ENCODE measurements around the gene PHF23.

The PHF23 gene

GRCh38 chr17:7207120-7208001 lies 31.9 kb downstream of the PHF23 start:
- no peak overlapping the region for H2BK5ac ChIP-seq (ENCODE audit: low read depth, low read length, poor library complexity)
- H2BK12ac ChIP-seq (ENCODE audit: low read length), result no peak overlapping the region
- no peaks in the 10 kb centered on the region for H3K27me3 ChIP-seq (ENCODE audit: insufficient read depth, low read length)
- no peak overlapping the region for H3K27ac ChIP-seq (ENCODE audit: low read depth, low read length)
- H4K91ac ChIP-seq (ENCODE audit: low read depth, low read length), result no peak overlapping the region
- DNase-seq, result no peak
- H2AK5ac ChIP-seq (ENCODE audit: low read length), result no peak overlapping the region
- H3K23ac ChIP-seq (ENCODE audit: low read length), result no peak overlapping the region
- peaks cover 17% of the 10 kb centered on the region in 2 experiments for H3K4me1 ChIP-seq (ENCODE audit: control insufficient read depth in 1 of 2, insufficient read depth in 2 of 2, low read length in 2 of 2)
- no peak overlapping the region for H2BK120ac ChIP-seq (ENCODE audit: insufficient read depth, low read length, poor library complexity)
- H4K12ac ChIP-seq (ENCODE audit: low read depth, low read length), result no peak overlapping the region
- peaks cover 2% of the 10 kb centered on the region for H3K79me1 ChIP-seq (ENCODE audit: low read length)
- H3K36me3 ChIP-seq (ENCODE audit: control insufficient read depth in 1 of 2, insufficient read depth in 2 of 2, low read length in 2 of 2), result peaks cover 15 to 17% of the 10 kb centered on the region in 2 experiments
- H3K14ac ChIP-seq (ENCODE audit: low read length), result no peak overlapping the region
- H3K4ac ChIP-seq (ENCODE audit: low read depth, low read length), result no peak overlapping the region
- peak overlapping the region; percentile 49 for H3K4me3 ChIP-seq (ENCODE audit: low read depth, low read length)
- H3K9me3 ChIP-seq (ENCODE audit: insufficient read depth, low read depth, low read length), result peaks cover 4% of the 10 kb centered on the region
- H3K79me2 ChIP-seq (ENCODE audit: control insufficient read depth, insufficient read depth, low read length, poor library complexity), result peaks cover 1% of the 10 kb centered on the region
- no peak overlapping the region for H2AFZ ChIP-seq (ENCODE audit: insufficient read depth, low read length, poor library complexity)
- no peak overlapping the region for H4K8ac ChIP-seq (ENCODE audit: low read depth, low read length)
- WGBS (ENCODE audit: extremely low coverage, insufficient coverage, insufficient read length), result no CpG with 5 or more reads among the region's 24 CpGs
- H3K18ac ChIP-seq (ENCODE audit: low read length), result no peak overlapping the region
- H3K9ac ChIP-seq (ENCODE audit: low read length), result no peak overlapping the region
- no peak overlapping the region for H3K4me2 ChIP-seq (ENCODE audit: low read length)

DNA sequence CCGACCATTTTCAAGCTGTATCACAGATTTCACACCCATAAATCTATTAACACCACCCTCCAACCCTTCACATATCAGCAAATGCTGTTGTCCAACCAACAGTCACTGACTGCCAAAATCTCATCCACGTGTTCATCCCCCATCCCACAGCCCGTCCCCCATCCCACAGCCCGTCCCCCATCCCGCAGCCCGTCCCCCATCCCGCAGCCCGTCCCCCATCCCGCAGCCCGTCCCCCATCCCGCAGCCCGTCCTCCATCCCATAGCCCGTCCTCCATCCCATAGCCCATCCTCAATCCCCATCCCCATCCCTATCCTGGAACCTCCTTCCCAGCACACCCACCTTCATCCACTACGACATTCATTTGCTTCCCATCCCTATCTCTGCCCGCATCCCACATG lies 33.7 kb downstream of the PHF23 start:
- 100% methylated on average over 2 of the region's 15 CpGs for WGBS (ENCODE audit: extremely low coverage, insufficient coverage, insufficient read length)
- H2AK5ac ChIP-seq (ENCODE audit: low read length), result no peak overlapping the region
- H3K79me2 ChIP-seq (ENCODE audit: control insufficient read depth, insufficient read depth, low read length, poor library complexity), result no peaks in the 10 kb centered on the region
- peaks cover 2% of the 10 kb centered on the region for H3K79me1 ChIP-seq (ENCODE audit: low read length)
- no peak overlapping the region for H3K23ac ChIP-seq (ENCODE audit: low read length)
- H2BK5ac ChIP-seq (ENCODE audit: low read depth, low read length, poor library complexity), result no peak overlapping the region
- H4K12ac ChIP-seq (ENCODE audit: low read depth, low read length), result no peak overlapping the region
- H3K4me2 ChIP-seq (ENCODE audit: low read length), result peak overlapping the region; percentile 54
- H3K4ac ChIP-seq (ENCODE audit: low read depth, low read length), result no peak overlapping the region
- no peak overlapping the region for H3K4me3 ChIP-seq (ENCODE audit: low read depth, low read length)
- no peak overlapping the region for H3K18ac ChIP-seq (ENCODE audit: low read length)
- no peak overlapping the region for H3K27ac ChIP-seq (ENCODE audit: low read depth, low read length)
- H3K36me3 ChIP-seq (ENCODE audit: control insufficient read depth in 1 of 2, insufficient read depth in 2 of 2, low read length in 2 of 2), result peaks cover 17 to 18% of the 10 kb centered on the region in 2 experiments
- no peak overlapping the region for H2BK12ac ChIP-seq (ENCODE audit: low read length)
- H3K9me3 ChIP-seq (ENCODE audit: insufficient read depth, low read depth, low read length), result peaks cover 4% of the 10 kb centered on the region
- no peak overlapping the region for H4K8ac ChIP-seq (ENCODE audit: low read depth, low read length)
- no peaks in the 10 kb centered on the region for H3K27me3 ChIP-seq (ENCODE audit: insufficient read depth, low read length)
- H3K9ac ChIP-seq (ENCODE audit: low read length), result no peak overlapping the region
- H3K14ac ChIP-seq (ENCODE audit: low read length), result no peak overlapping the region
- no peak overlapping the region for H4K91ac ChIP-seq (ENCODE audit: low read depth, low read length)
- no peak overlapping the region for H2AFZ ChIP-seq (ENCODE audit: insufficient read depth, low read length, poor library complexity)
- no peak for DNase-seq
- no peak overlapping the region for H2BK120ac ChIP-seq (ENCODE audit: insufficient read depth, low read length, poor library complexity)
- peaks cover 10 to 14% of the 10 kb centered on the region in 2 experiments for H3K4me1 ChIP-seq (ENCODE audit: control insufficient read depth in 1 of 2, insufficient read depth in 2 of 2, low read length in 2 of 2)

DNA sequence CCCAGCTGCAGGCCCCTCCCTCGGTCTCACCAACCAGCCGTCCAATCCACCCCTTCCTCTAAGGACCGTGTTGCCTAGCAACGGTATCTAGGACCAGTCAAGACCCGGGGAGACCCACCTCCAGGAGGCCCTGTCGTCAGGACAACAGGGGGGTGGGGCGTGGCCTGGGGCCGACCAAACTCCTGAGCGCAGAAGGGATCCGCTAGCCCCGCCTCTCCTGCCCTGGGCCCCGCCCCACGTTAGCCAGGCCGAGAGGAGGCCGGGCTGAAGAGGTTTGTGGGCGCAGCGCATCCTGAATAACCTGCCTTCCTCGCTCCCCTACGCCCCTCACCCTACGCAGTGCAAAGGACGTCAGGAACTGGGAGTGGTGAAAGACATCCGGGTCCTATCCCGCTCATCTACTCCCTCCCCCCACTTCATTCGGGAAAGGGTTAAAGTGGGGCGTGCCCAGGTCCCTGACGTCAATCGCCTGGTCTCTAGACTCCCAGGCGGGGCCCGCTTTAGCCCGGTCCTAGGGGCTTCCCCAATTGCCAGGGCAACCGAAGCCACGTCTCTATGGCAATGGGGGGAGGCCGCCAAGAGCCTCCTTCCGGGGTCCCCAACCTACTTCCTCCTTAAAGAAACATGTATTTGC lies 34.3 kb downstream of the PHF23 start:
- H3K9me3 ChIP-seq (ENCODE audit: insufficient read depth, low read depth, low read length), result peaks cover 4% of the 10 kb centered on the region
- H4K12ac ChIP-seq (ENCODE audit: low read depth, low read length), result peak overlapping the region; percentile 22
- H4K8ac ChIP-seq (ENCODE audit: low read depth, low read length), result peak overlapping the region; percentile 56
- H3K14ac ChIP-seq (ENCODE audit: low read length), result no peak overlapping the region
- H3K4me1 ChIP-seq (ENCODE audit: control insufficient read depth in 1 of 2, insufficient read depth in 2 of 2, low read length in 2 of 2), result peaks cover 10 to 14% of the 10 kb centered on the region in 2 experiments
- H2BK12ac ChIP-seq (ENCODE audit: low read length), result no peak overlapping the region
- H3K4me2 ChIP-seq (ENCODE audit: low read length), result peak overlapping the region; percentile 54
- H3K18ac ChIP-seq (ENCODE audit: low read length), result no peak overlapping the region
- peak overlapping the region; percentile 66 for H3K4me3 ChIP-seq (ENCODE audit: low read depth, low read length)
- DNase-seq, result peak; percentile 23 to 53
- H3K9ac ChIP-seq (ENCODE audit: low read length), result no peak overlapping the region
- H3K27ac ChIP-seq (ENCODE audit: low read depth, low read length), result no peak overlapping the region
- WGBS (ENCODE audit: extremely low coverage, insufficient coverage, insufficient read length), result no CpG with 5 or more reads among the region's 34 CpGs
- peaks cover 17 to 18% of the 10 kb centered on the region in 2 experiments for H3K36me3 ChIP-seq (ENCODE audit: control insufficient read depth in 1 of 2, insufficient read depth in 2 of 2, low read length in 2 of 2)
- no peak overlapping the region for H4K91ac ChIP-seq (ENCODE audit: low read depth, low read length)
- peaks cover 2% of the 10 kb centered on the region for H3K79me1 ChIP-seq (ENCODE audit: low read length)
- H3K79me2 ChIP-seq (ENCODE audit: control insufficient read depth, insufficient read depth, low read length, poor library complexity), result no peaks in the 10 kb centered on the region
- no peaks in the 10 kb centered on the region for H3K27me3 ChIP-seq (ENCODE audit: insufficient read depth, low read length)
- no peak overlapping the region for H2BK5ac ChIP-seq (ENCODE audit: low read depth, low read length, poor library complexity)
- peak overlapping the region; percentile 61 for H2AFZ ChIP-seq (ENCODE audit: insufficient read depth, low read length, poor library complexity)
- H3K23ac ChIP-seq (ENCODE audit: low read length), result no peak overlapping the region
- H2BK120ac ChIP-seq (ENCODE audit: insufficient read depth, low read length, poor library complexity), result no peak overlapping the region
- no peak overlapping the region for H3K4ac ChIP-seq (ENCODE audit: low read depth, low read length)
- no peak overlapping the region for H2AK5ac ChIP-seq (ENCODE audit: low read length)

DNA sequence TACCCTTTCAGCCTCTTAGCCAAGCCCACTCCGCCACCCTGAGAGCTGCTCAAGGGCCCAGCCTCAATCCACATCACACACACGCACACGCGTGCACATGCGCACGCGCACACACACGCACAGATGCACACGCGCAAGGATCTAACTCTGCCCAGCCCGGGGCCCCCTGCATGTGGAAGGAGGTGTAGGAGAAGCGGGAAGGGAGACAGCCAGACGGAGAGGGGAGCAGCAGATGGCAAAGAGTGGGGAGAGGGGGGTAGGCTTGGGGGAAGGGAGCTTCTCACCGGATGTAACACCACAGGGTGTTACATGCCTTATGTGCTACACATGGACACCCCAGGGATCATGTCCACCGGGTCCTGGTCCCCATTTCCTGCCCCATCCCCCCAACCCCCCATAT lies 34.9 kb downstream of the PHF23 start:
- no peak overlapping the region for H2BK12ac ChIP-seq (ENCODE audit: low read length)
- peaks cover 10 to 14% of the 10 kb centered on the region in 2 experiments for H3K4me1 ChIP-seq (ENCODE audit: control insufficient read depth in 1 of 2, insufficient read depth in 2 of 2, low read length in 2 of 2)
- no peak overlapping the region for H3K4me3 ChIP-seq (ENCODE audit: low read depth, low read length)
- H2AK5ac ChIP-seq (ENCODE audit: low read length), result peak overlapping the region; percentile 33
- no peak overlapping the region for H4K8ac ChIP-seq (ENCODE audit: low read depth, low read length)
- H3K4ac ChIP-seq (ENCODE audit: low read depth, low read length), result no peak overlapping the region
- peaks cover 2% of the 10 kb centered on the region for H3K79me1 ChIP-seq (ENCODE audit: low read length)
- DNase-seq, result no peak
- no peak overlapping the region for H3K14ac ChIP-seq (ENCODE audit: low read length)
- no peak overlapping the region for H4K91ac ChIP-seq (ENCODE audit: low read depth, low read length)
- H3K18ac ChIP-seq (ENCODE audit: low read length), result no peak overlapping the region
- H3K79me2 ChIP-seq (ENCODE audit: control insufficient read depth, insufficient read depth, low read length, poor library complexity), result no peaks in the 10 kb centered on the region
- peak overlapping the region; percentile 54 for H3K4me2 ChIP-seq (ENCODE audit: low read length)
- H3K9ac ChIP-seq (ENCODE audit: low read length), result no peak overlapping the region
- H3K36me3 ChIP-seq (ENCODE audit: control insufficient read depth in 1 of 2, insufficient read depth in 2 of 2, low read length in 2 of 2), result peaks cover 17 to 18% of the 10 kb centered on the region in 2 experiments
- peaks cover 4% of the 10 kb centered on the region for H3K9me3 ChIP-seq (ENCODE audit: insufficient read depth, low read depth, low read length)
- H3K23ac ChIP-seq (ENCODE audit: low read length), result no peak overlapping the region
- no peak overlapping the region for H2BK120ac ChIP-seq (ENCODE audit: insufficient read depth, low read length, poor library complexity)
- WGBS (ENCODE audit: extremely low coverage, insufficient coverage, insufficient read length), result no CpG with 5 or more reads among the region's 15 CpGs
- H3K27me3 ChIP-seq (ENCODE audit: insufficient read depth, low read length), result no peaks in the 10 kb centered on the region
- no peak overlapping the region for H2BK5ac ChIP-seq (ENCODE audit: low read depth, low read length, poor library complexity)
- H3K27ac ChIP-seq (ENCODE audit: low read depth, low read length), result no peak overlapping the region
- no peak overlapping the region for H4K12ac ChIP-seq (ENCODE audit: low read depth, low read length)
- no peak overlapping the region for H2AFZ ChIP-seq (ENCODE audit: insufficient read depth, low read length, poor library complexity)

Data from trophoblast cell (in vitro differentiated cells and primary cell).